Medulla oblongata (tissue), 1 donor: ENCODE results near the gene AMDHD1.

Source experiments
- DNase-seq: peaks from one replicate; pipeline ENCODE4 v3.0.0-alpha.2; 2015; ENCODE audit errors: extremely low spot score

The AMDHD1 gene

GRCh38 chr12:95995238-95996031, 52.3 kb downstream of the AMDHD1 start:
- DNase-seq: no peak

GRCh38 chr12:95996034-95996658, 53.0 kb downstream of the AMDHD1 start, which contains the start of gene HAL:
HAL (minus strand) TSS chr12:95996344; CDS start chr12:95995910, 434 bp downstream.
- DNase-seq: no peak

DNA sequence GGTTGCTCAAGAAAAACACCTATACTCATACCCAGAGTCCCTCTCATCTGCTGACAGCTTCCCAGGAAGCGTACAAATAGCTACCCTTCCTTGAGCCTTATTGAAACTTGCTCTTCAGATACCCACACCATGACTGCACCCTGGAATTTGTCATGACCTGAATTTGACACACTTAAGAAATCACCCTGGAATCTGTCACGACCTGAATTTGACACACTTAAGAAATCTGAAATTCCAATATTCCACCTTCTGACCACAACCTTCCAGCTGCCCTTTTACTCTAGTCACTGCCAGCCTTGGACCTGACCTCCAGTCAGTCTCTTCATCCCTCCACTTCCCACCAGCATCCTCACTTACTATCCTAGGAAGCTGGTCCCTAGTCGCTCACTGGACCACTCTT, 54.1 kb downstream of the AMDHD1 start:
- DNase-seq: no peak

DNA sequence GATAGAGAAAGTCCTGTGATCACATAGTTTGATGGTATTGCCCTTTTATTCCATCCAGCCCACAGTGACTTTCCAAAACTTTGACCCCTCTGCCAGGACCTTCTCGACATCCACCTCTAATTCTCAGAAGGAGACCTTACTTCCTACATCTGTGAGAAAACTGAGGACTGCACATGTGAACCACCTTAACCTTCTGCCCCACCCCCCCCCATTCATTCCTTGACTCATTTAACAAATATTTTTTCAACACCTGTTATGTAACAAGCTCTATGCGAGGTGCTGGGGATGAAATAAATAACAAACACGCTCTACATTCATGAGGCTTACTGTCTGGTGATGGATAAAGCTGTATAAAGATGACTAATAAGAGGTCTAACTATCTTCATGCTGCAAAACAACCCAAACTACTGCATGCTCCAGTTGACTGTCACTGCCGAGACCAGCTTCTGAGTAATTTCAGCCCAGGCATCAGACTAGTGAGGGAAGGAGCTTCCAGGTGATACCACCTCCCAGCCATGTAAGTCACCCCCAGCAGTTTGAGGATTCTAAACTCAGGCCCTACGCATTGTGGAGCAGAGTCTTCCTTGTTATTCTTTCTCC, 54.9 kb downstream of the AMDHD1 start:
- no peak for DNase-seq

DNA sequence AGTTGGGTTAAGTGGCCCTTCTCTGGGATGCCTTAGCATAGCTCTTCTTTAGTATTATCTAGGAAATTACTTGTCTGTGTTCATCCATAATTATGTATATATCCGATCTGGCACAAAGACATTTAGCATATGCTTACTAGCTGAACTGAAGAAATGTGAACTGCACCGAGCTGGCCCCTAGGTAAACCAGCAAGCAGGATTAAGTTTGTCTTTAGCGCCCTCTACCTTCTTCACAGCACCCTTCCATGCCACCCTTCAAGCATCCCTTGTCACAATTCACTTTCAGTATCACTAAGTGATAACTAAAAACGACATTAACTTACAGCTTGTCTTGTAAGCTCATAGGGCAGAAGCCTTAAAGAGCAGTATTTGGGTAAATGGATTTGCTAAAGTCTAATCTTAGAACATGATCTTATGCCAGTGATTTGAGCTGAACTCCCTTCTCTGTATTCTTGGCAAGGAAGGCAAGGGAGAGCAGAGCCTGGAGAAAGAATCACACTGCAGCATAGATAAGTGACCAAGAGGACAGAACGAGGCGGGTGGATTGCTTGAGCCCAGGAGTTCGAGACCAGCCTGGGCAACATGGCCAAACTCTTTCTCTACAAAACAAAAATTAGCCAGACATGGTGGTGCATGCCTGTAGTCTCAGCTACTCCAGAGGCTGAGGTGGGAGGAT, 55.6 kb downstream of the AMDHD1 start:
- peak; percentile 79 for DNase-seq

- DNase-seq: no peak
Observed at GRCh38 chr12:95999484-95999883, 56.4 kb downstream of the AMDHD1 start.

DNA sequence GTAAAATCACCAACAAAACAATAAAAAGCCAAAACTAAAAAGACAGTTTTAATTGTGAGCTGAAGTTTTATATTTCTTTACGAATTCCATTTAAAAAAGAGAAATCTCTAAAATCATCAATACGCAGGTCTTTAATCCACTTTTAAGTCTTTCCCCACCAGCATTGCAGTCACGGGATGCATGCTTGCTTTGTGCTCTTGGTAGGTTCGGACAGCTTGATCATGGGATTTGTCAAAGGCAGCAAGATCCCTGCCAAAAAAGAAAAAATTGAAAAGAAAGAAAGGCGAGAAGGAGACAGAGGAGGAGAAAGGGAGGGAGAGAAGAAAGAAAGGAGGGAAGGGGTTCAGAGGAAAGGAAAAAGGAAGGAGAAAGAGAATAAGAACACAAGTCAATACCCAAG, 57.7 kb downstream of the AMDHD1 start:
- peak; percentile 56 for DNase-seq

DNA sequence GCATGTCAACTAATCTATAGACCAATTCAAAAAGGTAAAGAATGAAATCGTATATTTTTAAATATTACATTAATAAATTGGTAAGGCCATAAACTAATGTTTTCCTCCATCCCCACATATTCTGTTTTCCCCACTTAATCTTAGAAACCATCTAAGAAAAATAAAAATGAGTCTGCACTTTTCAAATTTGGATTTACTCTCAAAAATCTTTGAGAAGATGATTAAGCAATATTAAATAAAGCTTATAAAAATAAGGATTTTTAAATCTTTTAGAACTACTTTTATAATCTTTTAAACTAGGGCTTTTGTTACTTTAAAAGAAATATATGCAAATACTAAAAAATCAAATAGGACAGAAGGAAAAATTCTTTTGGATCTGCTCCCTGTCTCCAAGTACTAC, 63.6 kb downstream of the AMDHD1 start:
- DNase-seq: no peak

DNA sequence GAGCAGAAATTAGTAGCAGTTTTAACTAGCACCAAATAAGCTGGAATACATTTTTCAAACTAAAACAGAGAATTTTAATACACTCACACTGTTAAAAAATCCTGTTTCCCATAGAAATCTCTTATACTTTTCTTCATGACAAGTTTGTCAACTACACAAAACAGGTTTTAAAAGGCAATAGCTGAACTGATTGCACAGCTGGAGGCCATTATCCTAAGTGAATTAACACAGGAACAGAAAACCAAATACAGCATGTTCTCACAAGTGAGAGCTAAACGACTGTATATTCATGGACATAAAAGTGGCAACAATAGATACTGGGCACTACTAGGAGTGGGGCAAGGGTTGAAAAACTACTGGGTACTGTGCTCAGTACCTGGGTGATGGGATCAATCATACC, 64.6 kb downstream of the AMDHD1 start:
- DNase-seq: no peak

- DNase-seq: no peak
Observed at GRCh38 chr12:96014943-96015599, 71.9 kb downstream of the AMDHD1 start.

- DNase-seq: no peak
Observed at GRCh38 chr12:96015672-96016071, 72.5 kb downstream of the AMDHD1 start.
